GM19324 (cell line): Measurements from ENCODE around the gene TBK1.
"Not testable (repeated sequence)": the region's sequence is repeated elsewhere in the genome, so short reads cannot be mapped to it uniquely, and the experiment has no call there.

Experiments used
- ATAC-seq: cut with Tn5 transposase; IDR thresholded peaks from one replicate; pipeline ENCODE4 v1.9.1; 2021; ENCODE audit warnings: mild to moderate bottlenecking, moderate library complexity; ENCODE audit not compliant: unreplicated experiment, low FRiP score

TBK1 gene

DNA sequence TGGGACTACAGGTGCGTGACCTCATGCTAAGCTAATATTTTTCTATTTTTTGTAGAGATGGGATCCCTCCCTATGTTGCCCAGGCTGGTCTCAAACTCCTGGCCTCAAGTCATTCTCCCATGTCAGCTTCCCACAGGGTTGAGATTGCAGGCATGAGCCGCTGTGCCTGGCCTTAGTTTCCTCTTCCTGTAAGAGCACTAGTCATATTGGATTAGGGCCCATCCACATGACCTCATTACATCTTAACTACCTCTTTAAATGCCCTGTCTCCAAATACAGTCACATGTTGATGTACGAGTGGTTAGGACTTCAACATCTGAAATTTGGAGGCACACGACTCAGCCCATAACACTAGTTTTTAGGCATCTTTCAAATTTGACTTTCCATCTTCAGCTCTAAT lies 86.2 kb downstream of the TBK1 start:
- ATAC-seq: no peak

GRCh38 chr12:64542409-64543047 lies 90.6 kb downstream of the TBK1 start:
- not testable (repeated sequence) for ATAC-seq

GRCh38 chr12:64544371-64545080 lies 92.6 kb downstream of the TBK1 start:
- no peak for ATAC-seq

DNA sequence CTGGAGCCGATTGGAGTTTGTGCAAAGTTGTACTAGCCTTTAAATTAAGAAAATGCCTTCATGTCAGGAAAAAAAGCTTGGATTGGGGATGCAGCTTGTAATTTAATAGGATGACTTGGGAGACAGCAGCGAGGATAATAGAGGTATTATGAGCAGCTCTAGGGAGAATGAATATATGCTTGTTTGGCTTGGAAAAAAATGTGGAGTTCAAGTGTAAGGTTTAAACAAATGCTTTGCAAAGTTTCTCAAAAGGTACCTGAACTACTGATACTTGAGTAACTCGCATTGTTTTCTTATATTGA lies 93.1 kb downstream of the TBK1 start:
- no peak for ATAC-seq

DNA sequence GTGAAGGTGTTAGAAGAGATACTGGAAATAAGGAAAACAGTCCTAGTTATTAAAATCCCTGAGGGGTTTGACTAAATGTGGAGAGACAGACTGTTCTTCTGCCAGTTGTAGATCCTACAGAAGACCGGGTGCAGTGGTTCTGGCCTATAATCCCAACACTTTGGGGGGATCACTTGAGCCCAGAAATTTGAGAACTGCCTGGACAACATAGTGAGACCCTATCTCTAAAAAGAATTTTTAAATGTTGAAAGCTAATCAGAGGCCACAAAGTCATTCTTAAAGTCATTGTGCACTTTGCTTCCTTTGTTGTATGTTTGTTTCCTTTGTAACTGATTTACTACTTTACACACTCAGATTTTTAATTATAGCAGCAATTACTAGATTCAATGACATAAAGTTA lies 97.2 kb downstream of the TBK1 start:
- ATAC-seq: no peak

DNA sequence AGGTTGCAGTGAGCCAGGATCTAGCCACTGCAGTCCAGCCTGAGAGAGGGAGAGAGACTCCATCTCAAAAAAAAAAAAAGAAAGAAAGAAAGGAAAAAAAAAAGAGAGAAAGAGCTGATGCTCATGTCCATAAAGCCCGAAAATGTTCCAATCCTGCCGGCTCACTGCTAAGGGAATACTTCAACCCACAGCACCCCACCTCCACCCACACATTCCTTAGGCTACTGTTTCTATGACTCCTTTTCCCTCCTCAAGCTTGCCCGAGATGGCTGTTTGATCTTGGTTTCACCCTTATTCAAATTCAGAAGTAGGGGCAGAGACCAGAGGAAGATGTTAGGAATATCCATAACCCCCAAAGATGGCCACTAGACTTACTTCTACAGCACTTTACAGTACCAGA lies 98.8 kb downstream of the TBK1 start:
- ATAC-seq: no peak

DNA sequence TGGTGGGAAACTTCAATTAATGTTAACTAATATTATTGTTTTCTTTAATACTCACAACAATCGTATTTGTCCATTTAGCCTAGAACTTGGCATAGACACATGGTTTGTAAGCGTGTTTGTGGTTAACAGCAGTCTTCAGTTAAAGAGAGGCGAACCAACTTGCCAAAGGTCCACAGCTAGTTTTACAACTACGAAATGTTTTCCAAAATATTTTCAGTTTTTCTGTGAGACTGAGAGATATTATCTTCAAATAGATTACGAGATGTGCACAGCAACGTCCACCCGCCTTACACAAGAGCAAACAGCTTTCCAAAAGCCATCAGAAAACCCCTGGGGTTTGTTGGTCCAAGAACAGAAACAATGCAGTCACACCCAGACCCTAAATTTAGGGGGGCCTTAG lies 99.8 kb downstream of the TBK1 start:
- ATAC-seq: no peak
